ENCODE data around the gene SFXN3.

DNA sequence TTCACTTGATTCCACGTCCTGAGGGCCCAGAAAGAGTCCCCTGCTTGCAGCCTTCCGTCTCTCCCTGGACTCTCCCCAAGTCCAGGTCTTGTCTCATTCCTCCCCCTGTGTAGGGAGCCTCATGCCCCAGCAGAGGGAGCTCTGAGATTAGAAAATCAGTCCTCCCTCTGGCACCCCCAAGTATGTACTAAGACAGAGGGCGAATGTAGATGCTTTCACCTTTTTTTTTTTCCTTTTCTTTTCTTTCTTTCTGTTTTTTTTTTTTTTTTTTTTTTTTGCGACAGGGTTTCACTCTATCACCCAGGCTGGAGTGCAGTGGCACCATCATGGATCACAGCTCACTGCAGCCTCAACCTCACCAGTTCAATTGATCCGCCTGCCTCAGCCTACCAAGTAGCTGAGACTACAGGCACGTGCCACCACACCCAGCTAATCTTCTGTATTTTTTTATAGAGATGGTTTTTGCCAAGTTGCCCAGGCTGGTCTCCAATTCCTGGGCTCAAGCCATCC lies 10.3 kb downstream of the SFXN3 start:
- no peak for TF ChIP-seq POLR2A (IDR thresholded peaks at IDR 0.05; ENCODE audit: low read length)
- no peak for TF ChIP-seq GATA1 (IDR thresholded peaks at IDR 0.05; ENCODE audit: low read depth, low read length)
